Kidney (tissue), 14 donors: ENCODE measurements around the gene ARPC2. TPM values are rescaled to one million over a fixed set of nuclear protein-coding genes. Genes with fewer than 3 reads are reported as not detected.

Experiments
- DNase-seq, 5 donors: peaks; one replicate each; pipeline ENCODE4 v3.0.0-alpha.2; 2013 to 2020
- FAIRE-seq: peaks from 2 replicates; lab custom pipeline; 2012; peaks lifted over from hg19 to GRCh38; lab: Jason Lieb, UNC
- H3K27ac ChIP-seq, 2 donors: one replicate each; pipeline ENCODE4 v1.7.0; 2013; ENCODE audit warnings: low read depth in 2 of 2, low read length in 2 of 2, inconsistent platforms in 1 of 2
- H3K27me3 ChIP-seq: one replicate; pipeline ENCODE4 v1.7.1; 2013; ENCODE audit warnings: low read length, inconsistent platforms; ENCODE audit not compliant: control insufficient read depth, insufficient read depth
- H3K36me3 ChIP-seq, 3 donors: one replicate each; pipeline versions ENCODE4 v1.7.0 to v1.7.1; 2013; ENCODE audit warnings: low read length in 3 of 3, control low read depth in 1 of 3, inconsistent platforms in 1 of 3; ENCODE audit not compliant: insufficient read depth in 3 of 3, control insufficient read depth in 2 of 3
- H3K4me1 ChIP-seq, 3 donors: one replicate each; pipeline versions ENCODE4 v1.7.0 to v1.7.1; 2013; ENCODE audit warnings: low read length in 3 of 3, inconsistent platforms in 1 of 3, low read depth in 1 of 3; ENCODE audit not compliant: control insufficient read depth in 2 of 3, insufficient read depth in 2 of 3
- H3K4me3 ChIP-seq, 3 donors: one replicate each; pipeline versions ENCODE4 v1.7.0 to v1.8.1; 2013; ENCODE audit warnings: low read length in 3 of 3, control low read depth in 1 of 3, inconsistent platforms in 1 of 3
- H3K9ac ChIP-seq, 3 donors: one replicate each; pipeline versions ENCODE4 v1.7.0 to v1.7.1; 2013; ENCODE audit warnings: low read length in 3 of 3, control low read depth in 1 of 3, inconsistent platforms in 1 of 3
- H3K9me3 ChIP-seq, 3 donors: one replicate each; pipeline versions ENCODE4 v1.7.0 to v1.7.1; 2013; ENCODE audit warnings: low read length in 3 of 3, control low read depth in 1 of 3, inconsistent platforms in 1 of 3; ENCODE audit not compliant: control insufficient read depth in 2 of 3, insufficient read depth in 1 of 3
- intact Hi-C: fragments of 100-400 bp; cut with DNase I; formaldehyde crosslinking; loops from one replicate; pipeline ENCODE4 v1.11.1; 2022
- polyA plus RNA-seq: library from polyadenylated mRNA; stranded (reverse); fragments of 350-450 nt; fragmentation: Illumina TruSeq; extraction: RNeasy Lipid Tissue Mini Kit (QIAGEN cat#74804); gene quantifications from one replicate; pipeline ENCODE4 v1.2.3, GENCODE V29; 2014; ENCODE audit warnings: low read depth, low replicate concordance; ENCODE audit not compliant: insufficient read depth
- total RNA-seq: library from RNA; stranded (reverse); fragmentation: NEBNext Ultra II Directional; extraction: Animal tissue kit (Norgen Biotek cat#: 25700); gene quantifications from one replicate; pipeline ENCODE4 v1.2.1, GENCODE V29; 2021
- TF ChIP-seq, protein P1 (sequence below): IDR thresholded peaks from 3 replicates; pipeline ENCODE4 v1.5.1; 2012; ENCODE audit warnings: mild to moderate bottlenecking, moderate library complexity, borderline replicate concordance; ENCODE audit not compliant: insufficient read depth; ENCODE audit errors: extremely low read depth
- donor health status: control.
- donor health status: control.
- donor health status: control.
- donor health status: control.
- donor health status: control.
- donor health status: DM: yes; HTN: yes; CAD: no.
- donor health status: Normal renal cell carcinoma (clear cell type).

Gene ARPC2
- total and polyA plus RNA-seq, 2 donors from 2014 or later = 195 to 252 TPM

DNA sequence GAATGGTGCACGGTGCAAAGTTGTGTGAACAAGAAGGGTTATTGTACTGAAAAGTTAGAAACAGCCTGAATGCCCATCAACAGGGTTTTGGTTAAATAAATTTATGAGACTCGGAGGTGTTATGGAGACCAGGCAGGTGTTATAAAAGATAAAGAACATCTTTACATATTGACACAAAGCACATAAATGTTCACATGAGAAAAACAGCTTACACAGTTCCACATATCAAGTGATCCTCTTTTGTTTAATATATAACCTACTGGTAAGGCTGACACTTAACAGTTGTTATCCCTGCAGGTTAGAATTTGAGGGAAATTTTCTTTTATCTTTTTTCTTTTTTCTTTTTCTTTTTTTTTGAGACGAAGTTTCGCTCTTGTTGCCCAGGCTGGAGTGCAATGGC is 20.0 kb upstream of the ARPC2 start:
- intact Hi-C loops = no loop called here
- H3K36me3 ChIP-seq = no peaks in the 10 kb centered on the region
- FAIRE-seq (no peak), DNase-seq (no peak)
- no peaks in the 10 kb centered on the region for H3K9me3 ChIP-seq
- TF ChIP-seq, protein P1, sequence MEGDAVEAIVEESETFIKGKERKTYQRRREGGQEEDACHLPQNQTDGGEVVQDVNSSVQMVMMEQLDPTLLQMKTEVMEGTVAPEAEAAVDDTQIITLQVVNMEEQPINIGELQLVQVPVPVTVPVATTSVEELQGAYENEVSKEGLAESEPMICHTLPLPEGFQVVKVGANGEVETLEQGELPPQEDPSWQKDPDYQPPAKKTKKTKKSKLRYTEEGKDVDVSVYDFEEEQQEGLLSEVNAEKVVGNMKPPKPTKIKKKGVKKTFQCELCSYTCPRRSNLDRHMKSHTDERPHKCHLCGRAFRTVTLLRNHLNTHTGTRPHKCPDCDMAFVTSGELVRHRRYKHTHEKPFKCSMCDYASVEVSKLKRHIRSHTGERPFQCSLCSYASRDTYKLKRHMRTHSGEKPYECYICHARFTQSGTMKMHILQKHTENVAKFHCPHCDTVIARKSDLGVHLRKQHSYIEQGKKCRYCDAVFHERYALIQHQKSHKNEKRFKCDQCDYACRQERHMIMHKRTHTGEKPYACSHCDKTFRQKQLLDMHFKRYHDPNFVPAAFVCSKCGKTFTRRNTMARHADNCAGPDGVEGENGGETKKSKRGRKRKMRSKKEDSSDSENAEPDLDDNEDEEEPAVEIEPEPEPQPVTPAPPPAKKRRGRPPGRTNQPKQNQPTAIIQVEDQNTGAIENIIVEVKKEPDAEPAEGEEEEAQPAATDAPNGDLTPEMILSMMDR = no peak
- H3K9ac ChIP-seq = no peak overlapping the region
- no peaks in the 10 kb centered on the region for H3K27me3 ChIP-seq
- no peak overlapping the region for H3K27ac ChIP-seq
- no peaks in the 10 kb centered on the region for H3K4me1 ChIP-seq
- H3K4me3 ChIP-seq = no peak overlapping the region

DNA sequence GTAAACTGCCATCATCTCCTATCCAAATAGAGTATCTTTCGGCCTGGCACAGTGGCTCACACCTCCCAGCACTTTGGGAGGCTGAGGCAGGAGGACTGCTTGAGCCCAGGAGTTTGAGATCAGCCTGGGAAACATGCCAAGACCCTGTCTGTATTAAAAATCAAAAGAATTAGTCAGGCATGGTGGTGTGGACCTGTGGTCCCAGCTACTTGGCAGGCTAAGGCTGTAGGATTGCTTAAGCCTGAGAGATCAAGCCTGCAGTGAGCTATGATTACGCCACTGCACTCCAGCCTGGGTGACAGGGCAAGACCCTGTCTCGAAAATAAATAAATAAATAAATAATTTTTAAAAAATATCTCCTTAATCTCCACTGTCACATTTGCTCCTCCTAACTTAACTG is 14.7 kb upstream of the ARPC2 start:
- H3K27me3 ChIP-seq = no peaks in the 10 kb centered on the region
- no peak overlapping the region for H3K9ac ChIP-seq
- H3K4me3 ChIP-seq = no peak overlapping the region
- H3K36me3 ChIP-seq = no peaks in the 10 kb centered on the region
- intact Hi-C loops = no loop called here
- DNase-seq = no peak
- no peaks in the 10 kb centered on the region for H3K9me3 ChIP-seq
- no peak overlapping the region for H3K27ac ChIP-seq
- no peak for FAIRE-seq
- H3K4me1 ChIP-seq = no peaks in the 10 kb centered on the region
- TF ChIP-seq, protein P1 = no peak

DNA sequence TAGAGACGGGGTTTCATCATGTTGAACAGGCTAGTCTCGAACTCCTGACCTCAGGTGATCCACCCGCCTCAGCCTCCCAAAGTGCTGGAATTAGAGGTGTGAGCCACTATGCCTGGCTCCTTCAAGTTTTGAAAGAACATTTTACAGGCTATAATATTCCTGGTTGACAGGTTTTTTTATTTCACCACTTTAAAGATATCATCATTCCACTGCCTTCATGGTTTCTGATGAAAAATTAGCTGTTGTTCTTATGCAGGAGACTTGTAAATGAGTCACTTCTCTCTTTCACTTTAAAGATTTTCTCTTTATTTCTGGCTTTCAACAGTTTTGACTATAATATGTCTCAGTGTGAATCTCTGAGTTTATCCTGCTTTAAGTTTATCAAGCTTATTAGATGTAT is 7.9 kb upstream of the ARPC2 start:
- DNase-seq = no peak

More for the DNA sequence above, 7.9 kb upstream of the ARPC2 start:
- TF ChIP-seq, protein P1 = no peak
- FAIRE-seq = no peak
- Histone ChIP-seq H3K36me3 (no peaks in the 10 kb centered on the region), H3K9ac (no peak overlapping the region), H3K4me3 (no peak overlapping the region), H3K9me3 (no peaks in the 10 kb centered on the region), H3K27me3 (no peaks in the 10 kb centered on the region), H3K27ac (no peak overlapping the region), H3K4me1 (no peaks in the 10 kb centered on the region)
- intact Hi-C loops = no loop called here
